ENCODE data around the gene SEMA4B.
"Not testable (repeated sequence)": the region's sequence is repeated elsewhere in the genome, so short reads cannot be mapped to it uniquely, and the experiment has no call there.

Gene SEMA4B

GRCh38 chr15:90201130-90201943 is at the start of gene SEMA4B:
SEMA4B (plus strand) TSS chr15:90201330; CDS start chr15:90201579, 249 bp downstream.
- DNase-seq, result peak; percentile 74

- no peak for DNase-seq
Observed at GRCh38 chr15:90151989-90152645, 49.0 kb upstream of the SEMA4B start.

DNA sequence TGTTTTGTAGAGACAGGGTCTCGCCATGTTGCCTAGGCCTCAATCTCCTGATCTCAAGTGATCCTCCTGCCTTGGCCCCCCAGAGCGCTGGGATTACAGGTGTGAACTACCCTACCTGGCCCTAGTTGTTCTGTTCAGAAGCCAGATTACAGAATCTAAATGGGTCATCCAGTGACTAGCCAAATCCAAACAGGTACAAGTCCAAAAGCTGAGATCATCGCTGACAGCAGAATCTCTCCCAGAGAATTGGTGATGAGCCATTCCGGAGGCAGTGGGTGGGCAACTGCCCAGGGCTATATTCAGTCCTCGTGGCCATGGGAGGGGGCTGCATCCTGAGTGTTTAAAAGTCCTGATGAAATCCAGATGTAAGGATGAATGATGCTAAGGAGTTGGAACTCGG is 47.5 kb upstream of the SEMA4B start:
- no peak for DNase-seq

GRCh38 chr15:90154246-90154645 is 46.9 kb upstream of the SEMA4B start:
- no peak for DNase-seq

DNA sequence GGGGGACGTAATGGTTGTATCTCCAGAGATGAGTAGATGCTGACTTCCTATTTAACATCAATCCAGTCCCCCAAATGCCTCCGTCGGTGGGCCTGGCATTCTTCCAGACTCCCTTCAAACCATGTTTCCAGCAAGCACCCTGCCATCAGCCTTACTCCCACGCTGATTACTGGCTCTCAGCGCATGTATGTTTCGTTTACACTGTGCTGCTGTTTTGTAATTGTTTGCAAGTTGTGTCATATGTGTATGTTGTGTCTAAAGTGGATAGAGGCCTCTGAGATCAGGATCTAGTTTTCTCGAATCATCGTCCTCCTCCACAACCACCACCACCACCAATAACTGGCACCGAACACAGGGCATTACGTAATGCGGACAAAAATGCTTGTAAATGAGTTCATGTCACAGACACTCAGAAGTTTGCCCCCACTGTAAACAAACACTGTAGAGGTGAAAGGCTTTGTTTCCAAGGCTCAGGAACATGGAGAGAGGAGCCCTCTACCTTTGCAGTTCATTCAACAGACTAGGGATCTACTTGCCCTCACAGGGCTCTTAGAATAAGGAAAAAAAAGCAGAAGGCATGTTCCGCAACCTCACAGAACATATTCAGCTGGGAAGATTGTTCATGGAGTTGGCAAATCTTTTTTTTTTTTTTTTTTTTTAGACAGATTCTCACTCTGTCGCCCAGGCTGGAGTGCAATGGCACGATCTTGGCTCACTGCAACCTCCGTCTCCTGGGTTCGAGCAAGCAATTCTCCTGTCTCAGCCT is 46.1 kb upstream of the SEMA4B start:
- no peak for DNase-seq

DNA sequence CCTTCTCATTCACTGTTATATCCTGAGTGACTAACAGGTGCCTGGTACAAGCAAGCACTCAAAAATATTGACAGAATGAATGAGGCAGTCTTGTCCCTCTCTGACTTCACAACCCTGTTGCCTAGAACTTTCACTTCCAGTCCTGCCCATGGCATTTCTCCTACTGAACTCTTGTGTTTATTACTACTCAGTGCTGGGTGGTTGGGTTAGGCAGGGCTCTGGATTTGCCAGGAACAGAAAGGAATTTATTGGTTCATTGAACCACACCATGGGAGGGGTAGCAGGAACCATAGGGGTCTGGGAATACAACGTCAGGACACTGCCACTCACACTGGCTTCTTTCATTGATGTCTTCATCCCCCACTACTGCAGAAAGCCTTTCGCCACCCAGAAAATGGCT is 41.9 kb upstream of the SEMA4B start:
- DNase-seq, result no peak

DNA sequence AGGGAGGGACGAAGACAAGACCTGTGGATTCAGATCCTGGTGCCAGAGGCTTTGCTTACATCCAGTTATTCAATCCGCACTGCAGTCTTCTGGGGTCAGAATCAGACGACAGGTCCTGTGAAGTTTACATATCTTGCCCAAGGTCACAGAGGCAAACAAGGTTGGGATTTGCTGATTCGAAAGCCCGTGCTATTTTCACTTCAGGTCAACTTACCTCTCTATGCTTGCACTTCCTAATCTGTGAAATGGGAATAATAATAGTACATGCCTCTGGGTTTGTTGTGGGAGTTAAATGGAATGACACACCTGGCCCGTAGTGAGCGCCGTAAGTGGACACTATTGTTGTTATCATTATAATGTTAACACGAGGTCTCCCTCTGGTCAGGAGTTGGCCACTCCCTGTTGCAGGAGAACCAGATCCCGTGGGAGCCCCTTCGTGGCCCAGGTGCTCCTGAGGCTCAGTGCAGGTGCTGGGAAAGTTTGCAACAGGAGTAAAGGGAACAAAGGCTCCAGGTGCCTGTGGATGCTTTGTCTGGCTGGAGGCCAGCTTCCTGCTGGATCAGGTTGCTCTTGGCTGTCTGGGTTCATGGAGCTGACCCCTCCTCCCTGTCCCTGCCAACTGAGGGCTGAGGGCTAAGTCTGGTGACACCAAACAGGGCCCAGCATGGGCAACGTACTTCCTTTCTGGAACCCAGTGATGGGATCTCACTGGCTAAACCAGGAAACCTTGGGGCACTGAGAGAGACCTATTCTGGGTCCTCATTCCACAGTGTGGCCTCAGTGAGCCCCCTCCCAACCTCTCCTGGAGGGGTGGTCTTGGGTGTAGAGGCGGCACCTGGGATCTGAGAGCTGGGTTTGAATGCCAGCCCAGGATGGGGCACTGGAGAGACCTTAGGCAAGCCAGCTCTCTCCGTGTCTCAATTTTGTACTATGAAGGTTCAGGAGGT is 40.1 kb upstream of the SEMA4B start:
- DNase-seq, result no peak

DNA sequence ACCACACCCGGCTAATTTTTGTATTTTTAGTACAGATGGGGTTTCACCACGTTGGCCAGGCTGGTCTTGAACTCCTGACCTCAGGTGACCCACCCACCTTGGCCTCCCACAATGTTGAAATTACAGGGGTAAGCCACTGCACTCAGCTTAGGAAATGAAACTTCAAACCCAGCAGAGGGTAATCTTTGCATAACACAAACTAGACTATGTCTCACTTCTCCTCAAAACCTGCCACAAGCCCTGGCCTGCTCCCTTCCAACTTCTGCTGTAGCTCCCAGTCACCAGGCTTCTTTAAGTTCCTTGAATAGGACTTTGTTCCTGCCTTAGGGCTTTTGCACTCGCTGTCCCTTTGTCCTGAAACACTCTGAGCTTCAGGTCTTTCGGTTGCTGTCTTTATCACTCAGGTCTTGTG is 39.2 kb upstream of the SEMA4B start:
- DNase-seq, result no peak

GRCh38 chr15:90162956-90163355 is 38.2 kb upstream of the SEMA4B start:
- no peak for DNase-seq

DNA sequence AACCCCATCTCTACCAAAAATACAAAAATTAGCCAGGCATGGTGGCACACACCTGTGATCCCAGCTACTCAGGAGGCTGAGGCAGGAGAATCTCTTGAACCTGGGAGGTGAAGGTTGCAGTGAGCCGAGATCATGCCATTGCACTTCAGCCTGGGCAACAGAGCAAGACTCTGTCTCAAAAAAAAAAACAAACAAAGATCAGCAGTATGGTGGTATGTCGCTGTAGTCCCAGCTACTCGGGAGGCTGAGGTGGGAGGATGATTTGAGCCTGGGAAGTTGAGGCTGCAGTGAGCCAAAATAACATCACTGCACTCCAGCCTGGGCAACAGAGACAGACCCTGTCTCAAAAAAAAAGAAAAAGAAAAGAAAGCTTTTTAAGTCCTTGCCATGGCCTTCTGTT is 36.9 kb upstream of the SEMA4B start:
- DNase-seq, result not testable (repeated sequence)

DNA sequence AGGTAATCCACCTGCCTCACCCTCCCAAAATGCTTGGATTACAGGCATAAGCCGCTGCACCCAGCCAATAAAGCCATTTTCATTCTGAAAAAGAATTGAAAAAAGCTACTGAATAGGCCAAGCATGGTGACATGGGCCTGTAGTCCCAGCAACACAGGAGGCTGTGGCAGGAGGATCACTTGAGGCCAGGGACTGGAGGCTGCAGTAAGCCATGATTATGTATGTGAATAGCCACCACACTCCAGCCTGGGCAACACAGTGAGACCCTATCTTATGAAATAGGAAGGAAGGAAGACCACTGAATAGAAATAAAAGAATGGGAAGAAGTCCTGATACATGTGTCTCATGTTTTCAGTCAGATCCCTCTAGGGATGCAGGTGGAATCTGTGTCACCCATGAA is 36.0 kb upstream of the SEMA4B start:
- no peak for DNase-seq

DNA sequence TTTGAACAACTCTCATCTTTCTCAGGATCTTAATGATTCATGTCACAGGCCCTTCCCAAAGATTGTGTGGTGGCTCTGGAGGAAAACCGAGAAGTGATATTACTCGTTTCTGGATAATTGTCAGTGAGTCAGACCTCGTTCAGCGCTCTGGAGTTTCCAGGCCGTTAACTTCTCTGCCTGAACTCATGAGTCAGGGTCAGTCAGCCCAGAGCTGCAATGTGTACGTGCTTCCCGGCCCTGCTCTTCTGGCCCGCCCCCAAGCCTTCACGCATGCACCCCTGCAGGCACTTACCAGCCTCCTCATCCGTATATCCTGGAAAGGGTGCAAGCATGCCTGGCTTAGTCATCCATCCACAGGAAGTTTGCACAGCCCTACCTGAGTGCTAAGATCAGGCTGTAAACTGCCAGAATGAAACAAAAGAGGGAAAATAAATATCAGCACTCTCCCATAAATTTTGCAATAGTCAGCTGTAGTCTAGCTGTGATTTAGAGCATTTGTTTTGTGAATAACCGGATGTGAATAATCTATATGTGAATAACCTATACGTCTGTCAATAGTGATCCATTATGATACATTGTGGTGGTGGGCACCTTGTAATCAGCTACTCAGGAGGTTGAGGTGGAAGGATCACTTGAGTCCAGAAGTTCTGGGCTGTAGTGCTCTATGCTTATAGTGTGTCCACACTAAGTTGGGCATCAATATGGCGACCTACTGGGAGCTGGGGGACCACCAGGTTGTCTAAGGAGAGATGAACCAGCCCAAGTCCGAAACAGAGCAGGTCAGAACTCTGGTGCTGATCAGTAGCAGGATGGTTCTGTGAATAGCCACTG is 35.3 kb upstream of the SEMA4B start:
- DNase-seq, result no peak

DNA sequence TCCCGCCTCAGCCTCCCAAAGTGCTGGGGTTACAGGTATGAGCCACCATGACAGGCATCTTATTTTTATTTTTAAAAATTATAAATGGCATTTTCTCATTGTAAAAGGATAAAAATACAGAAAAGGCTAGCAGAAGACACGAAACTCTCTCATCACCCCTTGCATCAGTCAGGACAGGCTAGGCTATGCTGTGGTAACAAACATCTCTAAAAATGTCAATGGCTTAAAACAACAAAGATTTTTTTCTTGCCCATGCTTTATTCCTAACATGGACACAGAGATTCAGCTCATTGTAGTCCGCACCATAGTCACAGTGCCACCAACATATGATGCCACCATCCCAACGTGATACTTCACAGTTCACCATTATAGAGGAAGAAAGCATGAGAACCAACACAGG is 34.0 kb upstream of the SEMA4B start:
- no peak for DNase-seq

DNA sequence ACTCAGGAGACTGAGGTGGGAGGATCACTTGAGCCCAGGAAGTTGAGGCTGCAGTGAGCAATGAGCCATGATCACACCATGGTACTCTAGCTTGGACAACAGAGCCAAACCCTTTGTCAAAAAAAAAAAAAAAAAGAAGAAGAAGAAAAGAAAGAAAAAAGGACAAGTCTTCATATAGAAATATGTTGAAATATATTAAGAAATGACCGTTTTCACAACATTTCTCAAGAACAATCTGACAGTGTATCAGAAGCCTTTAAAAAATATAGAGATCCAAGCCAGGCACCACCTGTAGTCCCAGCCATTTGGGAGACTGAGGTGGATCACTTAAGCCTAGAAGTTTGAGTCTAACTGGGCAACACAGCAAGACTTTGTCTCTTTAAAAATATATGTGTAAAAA is 29.5 kb upstream of the SEMA4B start:
- no peak for DNase-seq

DNA sequence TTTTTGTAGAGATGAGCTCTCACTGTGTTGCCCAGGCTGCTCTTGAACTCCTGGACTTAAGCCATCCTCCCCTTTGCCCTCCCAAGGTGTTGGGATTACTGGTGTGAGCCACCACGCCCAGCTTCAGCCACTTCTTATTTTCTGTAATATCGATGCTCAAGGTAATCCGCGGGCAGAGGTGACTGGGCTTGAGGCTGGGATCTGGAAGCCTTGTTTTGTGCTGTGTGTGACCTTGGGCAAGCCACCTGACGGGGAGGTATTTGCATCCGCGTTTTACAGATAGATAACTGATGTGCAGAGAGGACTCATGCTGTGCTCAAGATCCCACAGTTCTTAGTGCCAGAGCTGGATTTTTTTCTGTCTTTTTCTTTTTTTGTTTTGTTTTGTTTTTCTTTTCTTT is 27.8 kb upstream of the SEMA4B start:
- no peak for DNase-seq

GRCh38 chr15:90174140-90174875 is 26.8 kb upstream of the SEMA4B start:
- DNase-seq, result no peak

GRCh38 chr15:90177012-90177411 is 24.1 kb upstream of the SEMA4B start:
- DNase-seq, result no peak

DNA sequence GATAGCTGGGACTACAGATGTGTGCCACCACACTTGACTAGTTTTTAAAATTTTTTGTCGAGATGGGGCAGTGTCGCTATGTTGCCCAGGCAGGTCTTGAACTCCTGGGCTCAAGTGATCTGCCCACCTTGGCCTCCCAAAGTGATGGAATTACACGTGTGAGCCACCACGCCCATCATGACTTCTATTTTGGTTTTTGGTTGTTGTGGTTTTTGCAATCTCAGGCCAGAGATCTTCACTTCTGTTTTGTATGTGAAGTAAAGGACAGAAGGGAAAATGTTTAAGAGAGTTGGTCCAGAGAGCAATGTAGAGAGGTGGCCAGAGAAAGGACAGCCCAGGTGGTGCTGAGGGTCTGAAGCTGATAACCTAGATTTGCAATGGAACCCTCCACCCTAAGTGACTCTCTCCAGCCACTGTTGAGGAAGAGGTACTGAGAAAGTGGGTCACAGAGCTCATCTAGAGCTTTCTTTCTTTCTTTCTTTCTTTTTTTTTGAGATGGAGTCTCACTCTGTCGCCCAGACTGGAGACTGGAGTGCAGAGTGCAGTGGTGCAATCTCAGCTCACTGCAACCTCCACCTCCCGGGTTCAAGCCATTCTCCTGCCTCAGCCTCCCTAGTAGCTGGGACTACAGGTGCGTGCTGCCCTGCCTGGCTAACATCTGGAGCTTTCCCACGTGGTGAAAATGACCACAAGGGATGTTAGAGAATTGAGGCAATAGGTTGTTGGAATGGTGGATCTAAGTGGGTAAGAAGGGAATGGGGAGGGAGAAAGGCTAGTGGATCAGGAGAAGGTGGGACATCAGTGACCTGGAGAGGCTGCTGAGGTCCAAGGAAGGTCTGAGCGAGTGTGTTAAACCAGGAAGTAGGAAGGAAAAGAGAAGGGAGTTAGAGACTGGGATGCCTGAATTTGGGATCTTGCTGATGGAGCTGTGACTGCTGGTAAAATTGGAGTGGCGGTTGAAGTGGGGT is 22.4 kb upstream of the SEMA4B start:
- no peak for DNase-seq

- no peak for DNase-seq
Observed at GRCh38 chr15:90181776-90182175, 19.4 kb upstream of the SEMA4B start.

Data from CD4-positive, alpha-beta T cell treated with Interleukin-12 subunit alpha and Interleukin-12 subunit beta, for 1 hour (primary cell).